ENCODE data around the gene CREB3L4. TPM values are rescaled to one million over a fixed set of nuclear protein-coding genes. Genes with fewer than 3 reads are reported as not detected.

Gene CREB3L4
- total and polyA plus RNA-seq, 2 of the 13 experiments (the other 11 are each of a cell fraction or from before 2014, with no cell fraction given), result 9.9 to 18.7 TPM

DNA sequence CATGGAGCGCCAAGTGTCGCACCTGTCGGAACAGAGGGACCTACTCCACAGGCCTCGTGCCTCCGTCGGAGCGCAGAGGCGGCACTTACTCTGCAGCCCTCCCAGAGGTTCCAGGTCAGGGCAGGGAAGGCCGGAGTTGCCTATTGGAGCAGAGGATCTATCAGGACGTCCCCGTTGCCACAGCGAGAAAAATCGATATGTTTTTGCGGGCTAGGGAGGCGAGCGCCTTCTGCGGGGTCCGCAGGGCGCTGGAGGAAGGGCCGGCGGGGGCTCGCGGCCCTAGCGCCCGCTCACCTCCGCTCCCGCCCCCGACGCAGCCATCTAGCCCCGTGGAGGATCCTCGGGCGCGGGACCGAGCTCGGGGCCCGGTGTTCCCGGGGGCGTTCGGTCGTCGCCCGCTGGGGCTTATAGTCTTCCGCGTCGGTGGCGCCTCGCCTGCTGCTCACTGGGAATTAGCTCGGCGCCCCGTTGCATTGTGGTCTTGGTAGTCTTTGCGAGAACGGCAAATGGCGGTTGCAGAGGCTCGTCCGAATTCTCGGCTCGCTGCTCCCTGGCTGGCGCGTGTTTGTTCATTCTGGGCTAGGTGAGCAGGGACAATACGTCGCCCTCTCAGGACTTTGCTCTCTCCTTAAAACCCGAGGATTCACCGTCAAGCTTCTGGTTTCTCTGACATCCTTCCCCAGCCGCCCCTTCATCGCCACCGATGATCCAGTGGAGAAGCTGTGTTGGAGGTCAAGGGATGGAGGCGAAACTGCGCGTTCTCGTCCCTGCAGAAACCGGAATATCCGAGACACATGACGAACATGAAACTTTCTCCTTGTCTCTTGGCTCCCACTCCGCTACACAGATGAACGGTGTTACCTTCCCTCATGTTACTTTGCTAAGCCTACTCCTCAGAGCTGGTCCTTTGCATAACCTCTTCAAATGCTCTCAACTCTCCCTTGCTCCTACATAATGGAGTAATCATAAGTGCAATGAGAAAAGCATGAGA lies 9.8 kb downstream of the CREB3L4 start, which contains the start of gene JTB (continued):
- TF ChIP-seq, protein P1, sequence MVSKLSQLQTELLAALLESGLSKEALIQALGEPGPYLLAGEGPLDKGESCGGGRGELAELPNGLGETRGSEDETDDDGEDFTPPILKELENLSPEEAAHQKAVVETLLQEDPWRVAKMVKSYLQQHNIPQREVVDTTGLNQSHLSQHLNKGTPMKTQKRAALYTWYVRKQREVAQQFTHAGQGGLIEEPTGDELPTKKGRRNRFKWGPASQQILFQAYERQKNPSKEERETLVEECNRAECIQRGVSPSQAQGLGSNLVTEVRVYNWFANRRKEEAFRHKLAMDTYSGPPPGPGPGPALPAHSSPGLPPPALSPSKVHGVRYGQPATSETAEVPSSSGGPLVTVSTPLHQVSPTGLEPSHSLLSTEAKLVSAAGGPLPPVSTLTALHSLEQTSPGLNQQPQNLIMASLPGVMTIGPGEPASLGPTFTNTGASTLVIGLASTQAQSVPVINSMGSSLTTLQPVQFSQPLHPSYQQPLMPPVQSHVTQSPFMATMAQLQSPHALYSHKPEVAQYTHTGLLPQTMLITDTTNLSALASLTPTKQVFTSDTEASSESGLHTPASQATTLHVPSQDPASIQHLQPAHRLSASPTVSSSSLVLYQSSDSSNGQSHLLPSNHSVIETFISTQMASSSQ (IDR thresholded peaks at IDR 0.05; ENCODE audit: low read depth), result no peak
- TF ChIP-seq, protein P1 (CRISPR knock-in tag; IDR thresholded peaks at IDR 0.05; ENCODE audit: borderline replicate concordance), result no peak; the same call in 1 of the 2 replicates
- TF ChIP-seq, protein P2, sequence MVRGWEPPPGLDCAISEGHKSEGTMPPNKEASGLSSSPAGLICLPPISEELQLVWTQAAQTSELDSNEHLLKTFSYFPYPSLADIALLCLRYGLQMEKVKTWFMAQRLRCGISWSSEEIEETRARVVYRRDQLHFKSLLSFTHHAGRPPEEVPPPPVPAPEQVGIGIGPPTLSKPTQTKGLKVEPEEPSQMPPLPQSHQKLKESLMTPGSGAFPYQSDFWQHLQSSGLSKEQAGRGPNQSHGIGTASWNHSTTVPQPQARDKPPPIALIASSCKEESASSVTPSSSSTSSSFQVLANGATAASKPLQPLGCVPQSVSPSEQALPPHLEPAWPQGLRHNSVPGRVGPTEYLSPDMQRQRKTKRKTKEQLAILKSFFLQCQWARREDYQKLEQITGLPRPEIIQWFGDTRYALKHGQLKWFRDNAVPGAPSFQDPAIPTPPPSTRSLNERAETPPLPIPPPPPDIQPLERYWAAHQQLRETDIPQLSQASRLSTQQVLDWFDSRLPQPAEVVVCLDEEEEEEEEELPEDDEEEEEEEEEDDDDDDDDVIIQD (CRISPR knock-in tag; IDR thresholded peaks at IDR 0.05; ENCODE audit: low read depth), result 0 out of 2 replicates have a peak, but pooled peaks have one; percentile 5
- no peak for TF ChIP-seq NR2F6 (IDR thresholded peaks at IDR 0.05)
- TF ChIP-seq NR2F6 (CRISPR knock-in tag; IDR thresholded peaks at IDR 0.05), result 0 out of 2 replicates have a peak, but pooled peaks have one; percentile 43
- peak; percentile 58; the same call in 1 of the 2 replicates for TF ChIP-seq ZNF230 (CRISPR knock-in tag; IDR thresholded peaks at IDR 0.05)
- peak; percentile 81; the same call in 1 of the 2 replicates for TF ChIP-seq SMAD1 (CRISPR knock-in tag; IDR thresholded peaks at IDR 0.05; ENCODE audit: borderline replicate concordance, low read depth)
- no peak for TF ChIP-seq ZNF432 (CRISPR knock-in tag; IDR thresholded peaks at IDR 0.05; ENCODE audit: borderline replicate concordance)
- peak; percentile 95 for TF ChIP-seq YEATS4 (CRISPR knock-in tag; IDR thresholded peaks at IDR 0.05; ENCODE audit: borderline replicate concordance)
- TF ChIP-seq YEATS2 (CRISPR knock-in tag; IDR thresholded peaks at IDR 0.05; ENCODE audit: borderline replicate concordance), result 0 out of 2 replicates have a peak, but pooled peaks have one; percentile 49
- TF ChIP-seq DMAP1 (CRISPR knock-in tag; IDR thresholded peaks at IDR 0.05), result peak; percentile 92
- no peak; the same call in 1 of the 2 replicates for TF ChIP-seq TSC22D2 (CRISPR knock-in tag; IDR thresholded peaks at IDR 0.05; ENCODE audit: borderline replicate concordance)
- peak; percentile 13 for TF ChIP-seq CEBPG (CRISPR knock-in tag; IDR thresholded peaks at IDR 0.05)
- TF ChIP-seq SRSF9 (IDR thresholded peaks at IDR 0.05; ENCODE audit: borderline replicate concordance, insufficient read depth, low read depth, low read length, poor library complexity, severe bottlenecking), result no peak
- TF ChIP-seq RARG (CRISPR knock-in tag; IDR thresholded peaks at IDR 0.05; ENCODE audit: low read depth), result no peak
- TF ChIP-seq ZFP1 (CRISPR knock-in tag; IDR thresholded peaks at IDR 0.05), result 0 out of 2 replicates have a peak, but pooled peaks have one; percentile 26
- TF ChIP-seq TOPORS (CRISPR knock-in tag; IDR thresholded peaks at IDR 0.05), result peak; percentile 35; the same call in 1 of the 2 replicates
- TF ChIP-seq FOXK1 (CRISPR knock-in tag; IDR thresholded peaks at IDR 0.05; ENCODE audit: borderline replicate concordance, low read depth), result peak; percentile 84; the same call in 1 of the 2 replicates
- TF ChIP-seq POLR2G (IDR thresholded peaks at IDR 0.05; ENCODE audit: low read depth, low read length), result peak; percentile 94
- TF ChIP-seq ZNF501 (CRISPR knock-in tag; IDR thresholded peaks at IDR 0.05), result peak; percentile 90
- no peak; the same call in 1 of the 2 replicates for TF ChIP-seq RFXAP (CRISPR knock-in tag; IDR thresholded peaks at IDR 0.05; ENCODE audit: borderline replicate concordance)
- TF ChIP-seq, protein P3, sequence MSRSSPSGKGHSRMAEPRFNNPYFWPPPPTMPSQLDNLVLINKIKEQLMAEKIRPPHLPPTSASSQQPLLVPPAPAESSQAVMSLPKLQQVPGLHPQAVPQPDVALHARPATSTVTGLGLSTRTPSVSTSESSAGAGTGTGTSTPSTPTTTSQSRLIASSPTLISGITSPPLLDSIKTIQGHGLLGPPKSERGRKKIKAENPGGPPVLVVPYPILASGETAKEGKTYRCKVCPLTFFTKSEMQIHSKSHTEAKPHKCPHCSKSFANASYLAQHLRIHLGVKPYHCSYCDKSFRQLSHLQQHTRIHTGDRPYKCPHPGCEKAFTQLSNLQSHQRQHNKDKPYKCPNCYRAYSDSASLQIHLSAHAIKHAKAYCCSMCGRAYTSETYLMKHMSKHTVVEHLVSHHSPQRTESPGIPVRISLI (CRISPR knock-in tag; IDR thresholded peaks at IDR 0.05; ENCODE audit: borderline replicate concordance), result 0 out of 2 replicates have a peak, but pooled peaks have one; percentile 12
- no peak for TF ChIP-seq TCF7L2 (IDR thresholded peaks at IDR 0.05; ENCODE audit: low read depth, low read length)

All from HepG2 (cell line).